ENCODE measurements around the gene SHLD3.

SHLD3 gene

GRCh38 chr5:65646938-65647337, 22.1 kb downstream of the SHLD3 start:
- ChIA-PET POLR2A (no interaction called here), CTCF (interaction anchor here (1.5 kb wide), 1 partner anchor 34 kb away, joined by 5 read pairs; no protein-coding TSS in a partner anchor)
- TF ChIP-seq CTCF (IDR thresholded peaks at IDR 0.05; ENCODE audit: control extremely low read depth, extremely low read depth, low read depth, missing control alignments) = no peak
- DNase-seq (ENCODE audit: extremely low spot score) = no peak

GRCh38 chr5:65647941-65648340, 23.1 kb downstream of the SHLD3 start:
- TF ChIP-seq CTCF (IDR thresholded peaks at IDR 0.05; ENCODE audit: control extremely low read depth, extremely low read depth, low read depth, missing control alignments) = no peak
- ChIA-PET POLR2A (no interaction called here), CTCF (no interaction called here)
- DNase-seq (ENCODE audit: extremely low spot score) = no peak

- TF ChIP-seq CTCF (IDR thresholded peaks at IDR 0.05; ENCODE audit: control extremely low read depth, extremely low read depth, low read depth, missing control alignments) = no peak
- no peak for DNase-seq (ENCODE audit: extremely low spot score)
- POLR2A ChIA-PET = no interaction called here
- CTCF ChIA-PET = interaction anchor here (0.9 to 1.3 kb wide), 6 partner anchors 8 to 597 kb away, joined by 3 to 4 read pairs (median 3); no protein-coding TSS in a partner anchor
These were observed 26.3 kb downstream of the SHLD3 start for GRCh38 chr5:65651144-65651543.

- POLR2A ChIA-PET = no interaction called here
These were observed 29.9 kb downstream of the SHLD3 start for GRCh38 chr5:65654713-65655112.

GRCh38 chr5:65663804-65664521, 39.1 kb downstream of the SHLD3 start:
- ChIA-PET CTCF (interaction anchor here (1.2 kb wide), 1 partner anchor 11 kb away, joined by 3 read pairs; no protein-coding TSS in a partner anchor), POLR2A (no interaction called here)
- no peak for DNase-seq (ENCODE audit: extremely low spot score)
- TF ChIP-seq CTCF (IDR thresholded peaks at IDR 0.05; ENCODE audit: control extremely low read depth, extremely low read depth, low read depth, missing control alignments) = no peak

More at GRCh38 chr5:65654713-65655112, 29.9 kb downstream of the SHLD3 start:
- no peak for TF ChIP-seq CTCF (IDR thresholded peaks at IDR 0.05; ENCODE audit: control extremely low read depth, extremely low read depth, low read depth, missing control alignments)
- CTCF ChIA-PET = no interaction called here
- DNase-seq (ENCODE audit: extremely low spot score) = no peak

GRCh38 chr5:65668696-65669095, 43.9 kb downstream of the SHLD3 start:
- ChIA-PET POLR2A (no interaction called here), CTCF (interaction anchor here (0.8 kb wide), 1 partner anchor 27 kb away, joined by 3 read pairs; no protein-coding TSS in a partner anchor)
- no peak for DNase-seq (ENCODE audit: extremely low spot score)
- TF ChIP-seq CTCF (IDR thresholded peaks at IDR 0.05; ENCODE audit: control extremely low read depth, extremely low read depth, low read depth, missing control alignments) = no peak

Data from GM10248 (cell line).